Adrenal gland (tissue), 12 donors: ENCODE data around the gene IL9. TPM values are rescaled to one million over a fixed set of nuclear protein-coding genes. Genes with fewer than 3 reads are reported as not detected.

ENCODE experiments used
- DNase-seq, 7 donors: peaks; one replicate each; pipeline ENCODE4 v3.0.0-alpha.2; 2019 to 2020
- H3K27ac ChIP-seq, 5 donors: fragments of 200-600 bp; sonication (generic) in 4 of 5; 1 replicate in 3 of 5; 2 replicates in 2 of 5; pipeline versions ENCODE4 v1.5.1 to v1.8.0; 2016 to 2020; ENCODE audit warnings: mild to moderate bottlenecking in 1 of 5
- H3K27me3 ChIP-seq: fragments of 200-600 bp; 2 replicates; pipeline ENCODE4 v1.8.0; 2021
- H3K36me3 ChIP-seq, 2 donors: fragments of 200-600 bp; replicated peaks in 1 of 2; 1 replicate in 1 of 2; 2 replicates in 1 of 2; pipeline versions ENCODE4 v1.5.1 to v1.8.0; 2018 to 2022
- H3K4me1 ChIP-seq, 2 donors: fragments of 200-600 bp; replicated peaks in 1 of 2; 1 replicate in 1 of 2; 2 replicates in 1 of 2; pipeline versions ENCODE4 v1.5.1 to v1.8.0; 2018 to 2021
- H3K4me3 ChIP-seq, 4 donors: fragments of 200-600 bp; sonication (generic) in 3 of 4; one replicate each; pipeline ENCODE4 v1.5.1; 2016 to 2018
- H3K9me3 ChIP-seq, 3 donors: fragments of 200-600 bp; sonication (generic) in 1 of 3; replicated peaks in 1 of 3; 1 replicate in 2 of 3; 2 replicates in 1 of 3; pipeline versions ENCODE4 v1.5.1 to v1.8.0; 2016 to 2021
- POLR2A ChIP-seq, 2 donors: fragments of 450-650 bp; IDR thresholded peaks; one replicate each; pipeline ENCODE4 v1.6.1; 2017; ENCODE audit warnings: antibody characterized with exemption in 2 of 2, mild to moderate bottlenecking in 2 of 2, moderate library complexity in 1 of 2
- WGBS, 4 donors: extraction: QIAGEN DNeasy Blood & Tissue Kit in 2 of 4; methylation state at CpG; one replicate each; pipeline versions ENCODE4 v1.1.5 to v1.1.7; 2013 to 2017; 5-methylcytosine and 5-hydroxymethylcytosine counted together
- intact Hi-C, 2 donors: fragments of 100-400 bp; cut with DNase I; formaldehyde crosslinking; loops; one replicate each; pipeline versions ENCODE4 v1.14.1 to v1.15.0; 2022 to 2023
- polyA plus RNA-seq, 3 donors: library from polyadenylated mRNA; stranded (reverse); fragments of 200-250 nt in 2 of 3; fragments of 350-450 nt in 1 of 3; fragmentation: Illumina TruSeq in 1 of 3; extraction: RNeasy Lipid Tissue Mini Kit (QIAGEN cat#74804) in 1 of 3; gene quantifications; one replicate each; pipeline ENCODE4 v1.2.3, GENCODE V29; 2013 to 2014
- total RNA-seq, 9 donors: library from RNA; depleted of rRNA in 4 of 9; stranded (reverse); fragments of >200 nt in 4 of 9; fragments of 120-200 nt in 1 of 9; fragmentation: NEBNext Ultra II Directional in 1 of 9; extraction: Animal tissue kit (Norgen Biotek cat#: 25700) in 1 of 9; gene quantifications; one replicate each; pipeline versions ENCODE4 v1.1.0 to v1.2.4, GENCODE V29; 2013 to 2023
- TF ChIP-seq, protein P1 (sequence below), 6 experiments: fragments of 450-650 bp in 4 of 6; fragments of 200-600 bp in 2 of 6; sonication (generic) in 1 of 6; IDR thresholded peaks; 1 replicate in 5 of 6; 2 replicates in 1 of 6; pipeline versions ENCODE4 v1.5.1 to v1.8.0; 2016 to 2021; ENCODE audit warnings: antibody characterized with exemption in 6 of 6, mild to moderate bottlenecking in 2 of 6, moderate library complexity in 1 of 6
- donor health status: healthy with polysubstance abuse.
- donor health status: Bipolar disorder and iron deficiency.
- donor health status: DM: yes; HTN: yes; CAD: no.
- donor health status: DM: no; HTN: no; CAD: no.
- donor health status: DM: no; HTN: no; CAD: no.
- donor health status: DM: yes; HTN: yes; CAD: no.

The IL9 gene
- total and polyA plus RNA-seq, 12 donors, result not detected

DNA sequence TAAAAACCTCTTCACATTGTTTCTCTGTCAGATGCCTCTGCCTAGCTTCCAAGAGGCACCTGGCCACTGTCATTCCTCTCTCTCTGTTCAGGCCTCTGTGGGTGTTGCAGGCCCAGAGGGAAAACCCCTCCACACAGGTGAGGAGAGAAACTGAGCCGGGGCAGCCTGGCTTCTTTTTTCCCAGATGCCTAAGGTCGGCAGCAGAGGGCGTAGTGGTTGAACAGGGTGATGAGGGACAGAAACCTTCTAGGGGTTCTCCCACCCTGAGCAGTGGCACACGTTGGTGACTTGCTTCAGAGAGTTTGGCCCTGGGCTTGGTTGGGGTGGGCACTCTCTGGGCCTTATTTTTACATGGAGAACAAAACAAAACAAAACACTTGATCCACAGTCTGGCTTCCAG, 12.2 kb downstream of the IL9 start:
- DNase-seq, result no peak
- WGBS, 4 donors, result 59 to 69% (median 64%) methylated on average over 4 of the region's 4 CpGs
- no peak overlapping the region for H3K4me3 ChIP-seq
- no peaks in the 10 kb centered on the region for H3K9me3 ChIP-seq
- no peak overlapping the region for H3K27ac ChIP-seq
- peaks cover 8% of the 10 kb centered on the region for H3K27me3 ChIP-seq
- H3K36me3 ChIP-seq, result no peaks in the 10 kb centered on the region
- TF ChIP-seq, protein P1, sequence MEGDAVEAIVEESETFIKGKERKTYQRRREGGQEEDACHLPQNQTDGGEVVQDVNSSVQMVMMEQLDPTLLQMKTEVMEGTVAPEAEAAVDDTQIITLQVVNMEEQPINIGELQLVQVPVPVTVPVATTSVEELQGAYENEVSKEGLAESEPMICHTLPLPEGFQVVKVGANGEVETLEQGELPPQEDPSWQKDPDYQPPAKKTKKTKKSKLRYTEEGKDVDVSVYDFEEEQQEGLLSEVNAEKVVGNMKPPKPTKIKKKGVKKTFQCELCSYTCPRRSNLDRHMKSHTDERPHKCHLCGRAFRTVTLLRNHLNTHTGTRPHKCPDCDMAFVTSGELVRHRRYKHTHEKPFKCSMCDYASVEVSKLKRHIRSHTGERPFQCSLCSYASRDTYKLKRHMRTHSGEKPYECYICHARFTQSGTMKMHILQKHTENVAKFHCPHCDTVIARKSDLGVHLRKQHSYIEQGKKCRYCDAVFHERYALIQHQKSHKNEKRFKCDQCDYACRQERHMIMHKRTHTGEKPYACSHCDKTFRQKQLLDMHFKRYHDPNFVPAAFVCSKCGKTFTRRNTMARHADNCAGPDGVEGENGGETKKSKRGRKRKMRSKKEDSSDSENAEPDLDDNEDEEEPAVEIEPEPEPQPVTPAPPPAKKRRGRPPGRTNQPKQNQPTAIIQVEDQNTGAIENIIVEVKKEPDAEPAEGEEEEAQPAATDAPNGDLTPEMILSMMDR (IDR thresholded peaks at IDR 0.05), result no peak
- no peak for TF ChIP-seq POLR2A (IDR thresholded peaks at IDR 0.05)
- H3K4me1 ChIP-seq, result no peaks in the 10 kb centered on the region
- intact Hi-C loops, result loop anchor here (10.0 kb wide), 3 partner anchors 61 to 321 kb away; no protein-coding TSS in a partner anchor

GRCh38 chr5:135883026-135883425, 12.6 kb downstream of the IL9 start:
- Histone ChIP-seq H3K4me1 (no peaks in the 10 kb centered on the region), H3K4me3 (no peak overlapping the region), H3K27me3 (peaks cover 8% of the 10 kb centered on the region), H3K9me3 (no peaks in the 10 kb centered on the region), H3K27ac (no peak overlapping the region), H3K36me3 (no peaks in the 10 kb centered on the region)
- intact Hi-C loops, result loop anchor here (10.0 kb wide), 3 partner anchors 62 to 322 kb away; no protein-coding TSS in a partner anchor
- WGBS, 4 donors, result 79 to 88% (median 83%) methylated on average over 3 of the region's 3 CpGs
- no peak for DNase-seq
- no peak for TF ChIP-seq POLR2A (IDR thresholded peaks at IDR 0.05)
- TF ChIP-seq, protein P1 (IDR thresholded peaks at IDR 0.05), result no peak

GRCh38 chr5:135881819-135882218, 13.8 kb downstream of the IL9 start:
- TF ChIP-seq POLR2A (IDR thresholded peaks at IDR 0.05), result no peak
- TF ChIP-seq, protein P1 (IDR thresholded peaks at IDR 0.05), result no peak
- Histone ChIP-seq H3K27me3 (peaks cover 4% of the 10 kb centered on the region), H3K4me3 (no peak overlapping the region), H3K4me1 (no peaks in the 10 kb centered on the region), H3K27ac (no peak overlapping the region), H3K9me3 (no peaks in the 10 kb centered on the region), H3K36me3 (no peaks in the 10 kb centered on the region)
- no peak for DNase-seq
- intact Hi-C loops, result loop anchor here (10.0 kb wide), 3 partner anchors 63 to 323 kb away; no protein-coding TSS in a partner anchor
- 56 to 80% (median 67%) methylated on average over 3 of the region's 3 CpGs for WGBS, 4 donors

DNA sequence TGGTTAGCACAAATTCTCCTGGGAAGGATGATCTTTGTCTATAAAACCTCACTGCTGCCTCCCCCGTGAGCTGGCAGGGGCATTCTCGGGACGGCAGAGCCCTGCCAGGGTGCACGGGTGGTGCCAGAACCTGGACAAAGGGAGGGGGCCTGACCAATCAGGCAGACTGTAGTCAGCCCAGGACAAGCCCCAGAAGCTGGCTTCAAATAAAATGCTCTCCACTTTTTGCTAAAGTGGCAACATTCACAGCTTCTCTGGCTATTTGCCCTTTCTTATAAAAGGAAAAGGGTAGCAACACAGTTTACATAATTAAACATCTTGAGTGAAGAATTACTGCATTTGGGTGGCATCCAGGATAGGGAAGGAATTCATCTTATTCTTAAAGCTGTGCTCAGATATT, 14.4 kb downstream of the IL9 start:
- Histone ChIP-seq H3K4me1 (no peaks in the 10 kb centered on the region), H3K9me3 (no peaks in the 10 kb centered on the region), H3K36me3 (no peaks in the 10 kb centered on the region), H3K27me3 (peaks cover 4% of the 10 kb centered on the region), H3K4me3 (no peak overlapping the region), H3K27ac (no peak overlapping the region)
- no peak for DNase-seq
- intact Hi-C loops, result loop anchor here (10.0 kb wide), 3 partner anchors 64 to 324 kb away; no protein-coding TSS in a partner anchor
- 55 to 67% (median 61%) methylated on average over 4 of the region's 4 CpGs; no CpG with 5 or more reads in 1 of the 4 donors for WGBS, 4 donors
- TF ChIP-seq, protein P1 (IDR thresholded peaks at IDR 0.05), result no peak
- TF ChIP-seq POLR2A (IDR thresholded peaks at IDR 0.05), result no peak
